Measurements from ENCODE around the gene JAGN1. TPM values are rescaled to one million over a fixed set of nuclear protein-coding genes. Genes with fewer than 3 reads are reported as not detected.
"Not testable (repeated sequence)": the region's sequence is repeated elsewhere in the genome, so short reads cannot be mapped to it uniquely, and the experiment has no call there.

JAGN1 gene
- polyA plus RNA-seq, 6 donors from 2014 or later: 53.2 to 70.4 (median 59.7) TPM

DNA sequence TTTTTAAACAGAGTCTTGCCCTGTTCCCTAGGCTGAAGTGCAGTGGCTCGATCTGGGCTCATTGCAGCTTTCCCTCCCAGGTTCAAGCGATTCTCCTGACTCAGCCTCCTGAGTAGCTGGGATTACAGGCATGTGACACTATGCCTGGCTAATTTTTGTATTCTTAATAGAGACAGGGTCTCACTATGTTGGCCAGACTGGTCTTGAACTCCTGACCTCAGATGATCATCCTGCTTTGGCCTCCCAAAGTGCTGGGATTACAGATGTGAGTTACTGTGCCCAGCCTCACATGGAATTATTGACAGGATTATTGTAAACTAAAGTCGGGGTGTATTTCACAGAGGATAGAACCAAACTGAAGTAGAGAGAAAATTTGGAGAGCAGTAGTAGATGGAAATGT, 5.3 kb downstream of the JAGN1 start:
- not testable (repeated sequence) for H3K9me3 Mint-ChIP-seq; ATAC-seq (ENCODE audit: low read depth in 2 of 2); DNase-seq; H3K27me3 Mint-ChIP-seq; H3K4me3 Mint-ChIP-seq
- Mint-ChIP-seq H3K27ac (peak overlapping the region in 5 of 6 donors; percentile 23 to 98 (median 54)), H3K4me1 (peaks cover 49 to 61% (median 52%) of the 10 kb centered on the region in 3 donors), H3K36me3 (peaks cover 10 to 12% of the 10 kb centered on the region in 2 donors)

DNA sequence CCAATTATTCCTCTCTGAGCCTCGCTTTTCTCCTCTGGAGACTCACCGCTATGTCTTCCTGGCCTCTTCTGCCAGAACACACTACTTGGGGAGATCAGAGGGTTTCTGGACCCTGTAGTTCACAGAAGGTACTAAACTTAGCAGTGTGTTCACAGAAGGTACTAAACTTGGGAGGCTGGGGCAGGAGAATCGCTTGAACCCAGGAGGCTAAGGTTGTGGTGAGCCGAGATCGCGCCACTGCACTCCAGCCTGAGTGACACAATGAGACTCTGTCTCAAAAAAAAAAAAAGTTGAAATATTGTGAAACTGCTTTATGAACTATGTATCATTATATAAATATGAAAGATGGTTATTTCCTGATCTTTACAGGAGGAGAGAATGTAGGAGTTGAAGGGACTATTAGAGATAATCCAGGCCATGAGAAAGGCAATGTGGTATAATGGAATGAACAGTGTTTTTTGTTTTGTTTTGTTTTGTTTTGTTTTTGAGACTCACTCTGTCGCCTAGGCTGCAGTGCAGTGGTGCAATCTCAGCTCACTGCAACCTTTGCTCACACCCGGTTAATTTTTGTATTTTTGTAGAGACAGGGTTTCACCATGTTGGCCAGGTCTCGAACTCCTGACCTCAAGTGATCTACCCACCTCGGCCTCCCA, 6.5 kb downstream of the JAGN1 start:
- peaks cover 40 to 55% (median 42%) of the 10 kb centered on the region in 3 donors for H3K4me1 Mint-ChIP-seq
- not testable (repeated sequence) for H3K27me3 Mint-ChIP-seq; DNase-seq; H3K9me3 Mint-ChIP-seq; ATAC-seq (ENCODE audit: low read depth in 2 of 2)
- peak overlapping the region in 5 of 6 donors; percentile 33 to 98 (median 74) for H3K27ac Mint-ChIP-seq
- peak overlapping the region in 1 of 8 donors; percentile 53 for H3K4me3 Mint-ChIP-seq
- H3K36me3 Mint-ChIP-seq: peaks cover 6 to 12% of the 10 kb centered on the region in 2 donors

DNA sequence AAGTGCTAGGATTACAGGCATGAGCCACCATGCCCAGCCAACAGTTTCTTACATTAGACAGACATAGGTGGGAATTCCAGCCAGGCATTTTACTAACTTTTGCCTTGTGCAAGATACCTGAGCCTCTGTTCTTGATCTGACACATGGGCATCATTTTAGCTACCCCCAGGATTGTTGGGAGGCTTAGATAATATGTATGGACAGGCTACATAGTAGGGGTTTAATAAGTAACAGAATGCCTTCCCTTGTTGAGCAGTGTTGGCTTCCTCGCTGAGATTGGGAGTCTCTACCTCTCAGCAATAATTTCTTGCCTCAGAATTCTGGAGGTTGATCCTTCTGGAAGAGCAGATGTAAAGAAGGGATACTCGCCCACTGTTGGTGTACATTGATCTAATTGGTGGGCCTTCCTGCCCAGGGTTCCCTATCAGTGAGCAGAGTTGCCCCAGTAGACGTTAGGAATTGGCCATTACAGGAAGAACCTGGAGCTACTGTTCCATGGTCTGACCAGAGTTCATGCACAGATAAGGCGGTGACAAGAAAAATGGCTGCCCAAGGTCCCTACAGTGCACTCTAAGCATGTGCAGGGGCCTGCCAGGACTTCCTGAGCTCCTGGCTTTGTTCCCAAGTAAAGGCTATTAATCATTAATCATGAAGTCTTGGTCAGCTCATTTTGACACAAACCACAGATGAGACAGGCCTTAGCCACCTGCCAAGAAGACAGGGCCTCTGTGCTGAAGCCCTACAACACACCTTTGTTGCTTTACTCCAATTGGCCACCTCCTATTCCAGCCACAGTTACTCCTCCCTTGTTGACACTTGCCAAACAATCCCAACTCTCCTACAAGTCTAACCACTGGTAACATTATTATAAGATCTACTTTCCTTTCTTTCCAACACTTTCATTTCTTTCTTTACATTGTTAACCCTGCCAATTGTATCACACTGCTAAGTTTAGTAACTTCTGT, 7.3 kb downstream of the JAGN1 start:
- Mint-ChIP-seq H3K27me3 (peaks cover 0 to under 1% (median 0%) of the 10 kb centered on the region in 3 donors), H3K9me3 (no peaks in the 10 kb centered on the region), H3K27ac (peak overlapping the region in 5 of 6 donors; percentile 17 to 98 (median 85)), H3K36me3 (peaks cover 6% of the 10 kb centered on the region in 2 donors), H3K4me3 (no peak overlapping the region), H3K4me1 (peaks cover 34 to 50% (median 36%) of the 10 kb centered on the region in 3 donors)
- ATAC-seq (ENCODE audit: low read depth in 2 of 2): no peak
- no peak for DNase-seq

DNA sequence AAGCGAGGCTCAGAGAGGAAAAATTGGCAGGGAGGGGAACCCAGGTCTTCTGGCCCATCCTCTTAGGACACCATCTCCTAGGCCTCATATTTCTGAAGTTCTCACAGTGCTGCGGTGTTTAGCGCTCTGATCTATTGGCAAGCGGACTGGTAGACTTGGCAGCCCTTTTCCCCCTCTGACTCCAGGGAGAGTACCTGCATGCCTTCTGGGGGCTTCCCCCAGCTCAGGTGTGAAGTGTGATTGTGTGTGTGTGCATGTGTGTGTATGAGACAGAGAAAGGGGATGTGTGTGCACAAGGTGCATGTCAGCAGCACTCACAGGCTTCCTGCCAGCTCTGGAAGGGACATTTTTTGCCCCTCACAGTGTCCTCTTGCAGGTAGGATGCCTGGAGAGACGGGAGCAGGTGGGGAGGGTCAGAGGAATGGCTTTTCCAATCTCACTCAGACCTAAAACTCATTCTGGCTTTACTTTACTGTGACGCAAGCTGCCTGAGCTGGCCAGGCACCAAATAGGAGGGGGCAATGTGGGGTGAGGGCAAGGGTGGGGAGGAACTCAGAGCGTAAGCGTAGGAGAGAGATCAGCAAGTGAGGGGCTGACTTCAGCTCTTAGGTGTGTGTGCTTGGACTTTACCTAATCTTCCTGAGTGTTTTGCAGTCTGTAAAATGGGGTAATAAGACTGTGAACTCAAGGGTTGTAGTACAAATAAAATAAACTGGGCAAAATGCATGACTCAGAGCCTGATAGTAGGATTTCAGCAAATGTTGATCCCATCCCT, 8.2 kb downstream of the JAGN1 start:
- no peak for ATAC-seq (ENCODE audit: low read depth in 2 of 2)
- no peaks in the 10 kb centered on the region for H3K9me3 Mint-ChIP-seq
- H3K27ac Mint-ChIP-seq: peak overlapping the region in 5 of 6 donors; percentile 28 to 98 (median 41)
- peaks cover 0 to 9% (median 0%) of the 10 kb centered on the region in 3 donors for H3K27me3 Mint-ChIP-seq
- H3K4me1 Mint-ChIP-seq: peaks cover 28 to 42% (median 31%) of the 10 kb centered on the region in 3 donors
- H3K4me3 Mint-ChIP-seq: no peak overlapping the region
- DNase-seq: no peak
- H3K36me3 Mint-ChIP-seq: peaks cover 0 to 6% of the 10 kb centered on the region in 2 donors

GRCh38 chr3:9899289-9899791, 8.9 kb downstream of the JAGN1 start:
- ATAC-seq (ENCODE audit: low read depth in 2 of 2) (no peak), DNase-seq (no peak)
- Mint-ChIP-seq H3K9me3 (no peaks in the 10 kb centered on the region), H3K27ac (peak overlapping the region in 4 of 6 donors; percentile 47 to 88 (median 69)), H3K4me1 (peaks cover 21 to 35% (median 26%) of the 10 kb centered on the region in 3 donors), H3K27me3 (peaks cover 0 to 9% (median 0%) of the 10 kb centered on the region in 3 donors), H3K36me3 (peaks cover 0 to 6% of the 10 kb centered on the region in 2 donors), H3K4me3 (no peak overlapping the region)

DNA sequence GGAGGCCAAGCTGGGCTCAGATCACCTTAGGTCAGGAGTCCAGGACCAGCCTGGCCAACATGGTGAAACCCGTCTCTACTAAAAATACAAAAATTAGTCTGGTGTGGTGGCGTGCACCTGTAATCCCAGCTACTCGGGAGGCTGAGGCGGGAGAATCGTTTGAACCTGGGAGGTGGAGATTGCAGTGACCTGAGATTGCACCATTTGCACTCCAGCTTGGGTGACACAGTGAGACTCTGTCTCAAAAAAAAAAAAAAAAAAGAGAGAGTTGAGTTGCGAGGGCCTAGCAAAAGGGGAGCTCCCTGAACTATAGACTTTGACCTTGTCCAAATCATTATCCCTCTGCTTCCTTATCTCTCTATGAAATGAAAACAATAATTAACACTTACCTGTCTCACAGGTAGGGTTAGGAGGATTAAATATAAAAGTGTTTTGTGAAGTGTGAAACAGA, 10.6 kb downstream of the JAGN1 start:
- not testable (repeated sequence) for H3K9me3 Mint-ChIP-seq; H3K27me3 Mint-ChIP-seq; H3K36me3 Mint-ChIP-seq; ATAC-seq (ENCODE audit: low read depth in 2 of 2); H3K4me3 Mint-ChIP-seq; DNase-seq
- H3K4me1 Mint-ChIP-seq: peaks cover 13 to 22% (median 18%) of the 10 kb centered on the region in 3 donors
- peak overlapping the region in 1 of 6 donors; percentile 88 for H3K27ac Mint-ChIP-seq

GRCh38 chr3:9901967-9902366, 11.6 kb downstream of the JAGN1 start:
- Mint-ChIP-seq H3K4me1 (peaks cover 12 to 17% (median 13%) of the 10 kb centered on the region in 3 donors), H3K27me3 (peaks cover 0 to 9% (median 0%) of the 10 kb centered on the region in 3 donors), H3K36me3 (no peaks in the 10 kb centered on the region), H3K27ac (no peak overlapping the region), H3K9me3 (no peaks in the 10 kb centered on the region), H3K4me3 (no peak overlapping the region)
- no peak for ATAC-seq (ENCODE audit: low read depth in 2 of 2)
- no peak for DNase-seq

DNA sequence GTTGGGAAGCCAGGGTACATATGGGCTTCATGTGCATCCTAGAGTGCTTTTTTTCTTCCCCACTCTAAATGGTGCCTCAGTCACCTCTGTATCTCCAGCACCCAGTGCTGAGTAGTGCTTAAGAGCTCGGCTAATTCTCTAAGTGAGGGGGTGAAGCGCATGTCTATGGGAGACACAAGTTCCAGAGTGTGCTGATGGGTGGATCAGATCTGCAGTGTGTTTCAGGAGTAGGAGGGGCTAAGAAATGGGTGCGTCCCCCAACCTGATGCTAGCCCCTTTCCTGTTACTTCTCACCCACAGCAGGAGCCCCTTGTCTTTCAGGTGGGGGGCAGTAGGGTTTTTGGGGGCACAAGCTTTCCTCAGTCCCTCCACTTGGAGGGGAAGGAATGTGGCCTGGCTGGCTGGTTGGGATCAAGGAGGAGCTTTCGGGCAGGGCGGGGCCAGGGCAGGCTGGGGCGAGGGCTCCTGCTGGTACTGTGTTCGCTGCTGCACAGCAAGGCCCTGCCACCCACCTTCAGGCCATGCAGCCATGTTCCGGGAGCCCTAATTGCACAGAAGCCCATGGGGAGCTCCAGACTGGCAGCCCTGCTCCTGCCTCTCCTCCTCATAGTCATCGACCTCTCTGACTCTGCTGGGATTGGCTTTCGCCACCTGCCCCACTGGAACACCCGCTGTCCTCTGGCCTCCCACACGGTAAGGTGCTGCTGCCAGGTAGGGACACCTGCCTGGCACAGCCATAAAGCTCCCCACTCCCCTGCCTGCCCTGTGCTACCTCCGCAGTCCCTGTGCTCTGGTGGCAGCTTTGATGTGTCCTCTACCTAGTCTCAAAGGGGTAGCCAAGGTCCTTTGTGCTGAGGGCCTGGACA, 12.2 kb downstream of the JAGN1 start, which contains the start of gene IL17RE:
IL17RE (plus strand) TSS at position 477 of the 866 bp plus-strand sequence; CDS start at position 562, 85 bp downstream.
- no peak within 1 kb of the TSS for H3K4me3 Mint-ChIP-seq
- ATAC-seq (ENCODE audit: low read depth in 2 of 2) (no peak), DNase-seq (no peak)
- H3K27ac Mint-ChIP-seq: peak within 1 kb of the TSS in 2 of 6 donors; percentile 63 to 69
- peaks cover 0 to 9% (median 0%) of the 10 kb centered on the region in 3 donors for H3K27me3 Mint-ChIP-seq
- no peaks in the 10 kb centered on the region for H3K36me3 Mint-ChIP-seq
- peaks cover 12 to 15% (median 13%) of the 10 kb centered on the region in 3 donors for H3K4me1 Mint-ChIP-seq
- H3K9me3 Mint-ChIP-seq: no peaks in the 10 kb centered on the region

GRCh38 chr3:9903238-9903624, 12.8 kb downstream of the JAGN1 start:
- Mint-ChIP-seq H3K4me3 (no peak overlapping the region), H3K27ac (peak overlapping the region in 1 of 6 donors; percentile 63), H3K9me3 (no peaks in the 10 kb centered on the region), H3K27me3 (peaks cover 0 to 9% (median 0%) of the 10 kb centered on the region in 3 donors), H3K4me1 (peaks cover 7 to 9% (median 9%) of the 10 kb centered on the region in 3 donors), H3K36me3 (no peaks in the 10 kb centered on the region)
- DNase-seq: no peak
- no peak for ATAC-seq (ENCODE audit: low read depth in 2 of 2)

- Mint-ChIP-seq H3K36me3 (no peaks in the 10 kb centered on the region), H3K27me3 (peaks cover 0 to 9% (median 0%) of the 10 kb centered on the region in 3 donors), H3K9me3 (no peaks in the 10 kb centered on the region), H3K4me1 (peaks cover 0 to 7% (median 4%) of the 10 kb centered on the region in 3 donors), H3K4me3 (no peak overlapping the region), H3K27ac (no peak overlapping the region)
- no peak for DNase-seq
- ATAC-seq (ENCODE audit: low read depth in 2 of 2): no peak
These were observed 13.5 kb downstream of the JAGN1 start for GRCh38 chr3:9903904-9904303.

DNA sequence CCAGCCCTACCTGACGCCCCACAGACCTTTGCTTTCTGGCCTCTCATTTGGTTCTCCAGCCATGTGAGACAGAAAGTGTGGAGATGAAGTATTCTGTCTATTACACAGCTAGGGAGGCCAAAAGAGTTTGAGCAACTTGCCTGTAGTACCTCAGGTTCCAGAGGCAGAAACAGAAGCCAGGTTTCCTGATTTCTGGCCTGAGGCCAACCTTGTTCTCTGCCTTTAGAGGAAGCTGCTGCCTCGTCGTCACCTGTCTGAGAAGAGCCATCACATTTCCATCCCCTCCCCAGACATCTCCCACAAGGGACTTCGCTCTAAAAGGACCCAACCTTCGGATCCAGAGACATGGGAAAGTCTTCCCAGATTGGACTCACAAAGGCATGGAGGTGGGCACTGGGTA, 16.1 kb downstream of the JAGN1 start:
- H3K36me3 Mint-ChIP-seq: no peaks in the 10 kb centered on the region
- ATAC-seq (ENCODE audit: low read depth in 2 of 2): no peak
- no peaks in the 10 kb centered on the region for H3K9me3 Mint-ChIP-seq
- H3K4me1 Mint-ChIP-seq: peaks cover 0 to 9% (median 0%) of the 10 kb centered on the region in 3 donors
- H3K4me3 Mint-ChIP-seq: no peak overlapping the region
- peak overlapping the region in 1 of 6 donors; percentile 37 for H3K27ac Mint-ChIP-seq
- H3K27me3 Mint-ChIP-seq: peaks cover 0 to 13% (median 0%) of the 10 kb centered on the region in 3 donors
- no peak for DNase-seq

GRCh38 chr3:9908286-9908685, 17.9 kb downstream of the JAGN1 start:
- no peak for ATAC-seq (ENCODE audit: low read depth in 2 of 2)
- peak overlapping the region in 1 of 6 donors; percentile 15 for H3K27ac Mint-ChIP-seq
- H3K4me3 Mint-ChIP-seq: no peak overlapping the region
- no peaks in the 10 kb centered on the region for H3K9me3 Mint-ChIP-seq
- no peak for DNase-seq
- no peaks in the 10 kb centered on the region for H3K36me3 Mint-ChIP-seq
- H3K27me3 Mint-ChIP-seq: peaks cover 0 to 16% (median 9%) of the 10 kb centered on the region in 3 donors
- peaks cover 0 to 6% (median 0%) of the 10 kb centered on the region in 3 donors for H3K4me1 Mint-ChIP-seq
